ENCODE data around the gene CDH18.

The CDH18 gene

DNA sequence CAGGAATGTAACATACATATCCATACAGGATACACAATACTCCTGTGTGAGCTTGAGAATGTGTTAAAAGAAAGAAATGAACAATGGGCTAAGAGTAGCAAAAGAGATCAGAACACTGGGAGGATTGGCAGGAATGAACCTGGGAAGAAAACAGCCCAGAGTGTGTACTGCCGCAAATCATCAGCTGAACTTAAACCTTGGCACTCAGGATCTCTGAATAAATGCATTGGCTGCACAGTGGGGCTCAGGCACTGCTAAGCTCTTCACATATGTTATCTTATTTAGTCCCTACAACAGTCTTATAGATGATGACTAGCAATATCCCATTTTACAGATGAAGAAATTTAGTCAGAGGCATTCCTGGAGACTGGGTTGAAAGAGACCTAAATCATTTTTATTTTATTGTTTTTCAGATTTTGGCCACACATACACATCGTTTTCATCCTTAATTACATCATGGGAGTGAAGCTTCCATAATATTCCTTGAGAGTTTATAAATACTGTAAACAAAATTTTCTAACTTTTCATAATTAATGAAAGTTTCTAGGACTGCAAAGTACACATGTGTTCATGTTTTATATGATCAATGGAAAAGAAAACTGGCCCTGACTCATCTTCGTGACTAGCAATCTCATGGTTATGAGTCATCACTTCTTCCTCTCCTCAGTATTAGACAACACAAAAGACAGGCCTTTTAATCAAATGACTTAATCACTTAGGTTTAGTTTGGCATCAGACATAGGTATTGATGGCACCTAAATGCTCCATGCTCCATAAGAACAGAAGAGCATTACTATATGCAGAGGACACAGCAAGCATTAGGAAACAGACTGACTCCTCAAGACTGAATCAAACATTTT, 59.2 kb downstream of the CDH18 start:
- DNase-seq (ENCODE audit: low read depth), result no peak

DNA sequence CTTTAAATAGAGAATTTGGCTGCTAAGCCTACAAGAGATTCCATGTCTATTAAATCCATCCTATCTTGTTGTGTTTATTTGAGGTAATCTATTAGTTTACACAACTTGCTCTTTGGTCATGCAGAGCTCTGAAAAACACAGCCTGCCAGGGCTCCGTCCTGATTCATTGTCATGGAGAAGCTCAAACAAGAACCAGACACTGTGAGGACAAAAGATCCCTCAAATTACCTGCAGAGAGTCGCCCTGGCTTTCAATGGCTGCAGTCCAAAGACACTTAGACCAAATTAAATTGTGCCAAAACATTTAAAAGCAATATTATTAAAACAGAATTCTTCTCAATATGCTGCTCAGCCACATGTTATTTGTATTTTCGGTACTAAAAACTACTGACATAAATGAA, 60.1 kb downstream of the CDH18 start:
- no peak for DNase-seq (ENCODE audit: low read depth)

DNA sequence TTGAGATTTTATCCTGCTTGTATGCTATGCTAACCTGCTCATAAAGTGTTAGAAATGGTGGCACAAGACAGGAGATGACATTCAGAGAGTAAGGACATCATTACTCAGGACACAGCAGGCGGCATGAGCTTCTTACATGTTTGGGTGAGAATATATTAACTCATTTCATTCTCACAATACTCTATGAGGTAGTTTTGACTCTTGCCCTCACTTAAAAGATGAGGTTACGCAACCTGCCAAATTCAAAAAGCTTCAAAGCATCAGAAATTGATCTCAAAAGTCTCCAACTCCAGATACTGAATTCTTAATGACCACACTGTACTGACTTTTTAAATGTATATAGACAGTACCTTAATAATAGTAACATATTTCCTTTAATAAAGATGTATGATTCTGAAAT, 60.8 kb downstream of the CDH18 start:
- no peak for DNase-seq (ENCODE audit: low read depth)

DNA sequence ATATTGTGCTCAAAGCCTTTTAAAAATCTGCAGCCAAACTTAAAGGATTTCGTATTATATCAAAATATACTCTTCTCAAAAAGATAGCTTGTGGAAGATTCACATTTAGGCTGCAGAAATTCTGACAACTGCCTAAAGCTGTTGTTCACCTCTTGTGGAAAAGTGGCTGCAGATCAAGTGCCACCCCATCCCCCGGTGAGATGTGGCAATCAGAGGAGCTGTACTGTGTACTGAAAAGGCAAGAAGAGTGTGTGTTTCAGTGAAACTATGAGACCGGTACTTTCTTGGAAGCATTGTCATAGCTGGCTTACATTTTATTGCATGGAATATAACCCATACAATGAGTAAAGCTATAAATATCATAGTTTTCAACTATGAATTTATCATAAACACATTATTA, 64.3 kb downstream of the CDH18 start:
- DNase-seq (ENCODE audit: low read depth), result no peak

DNA sequence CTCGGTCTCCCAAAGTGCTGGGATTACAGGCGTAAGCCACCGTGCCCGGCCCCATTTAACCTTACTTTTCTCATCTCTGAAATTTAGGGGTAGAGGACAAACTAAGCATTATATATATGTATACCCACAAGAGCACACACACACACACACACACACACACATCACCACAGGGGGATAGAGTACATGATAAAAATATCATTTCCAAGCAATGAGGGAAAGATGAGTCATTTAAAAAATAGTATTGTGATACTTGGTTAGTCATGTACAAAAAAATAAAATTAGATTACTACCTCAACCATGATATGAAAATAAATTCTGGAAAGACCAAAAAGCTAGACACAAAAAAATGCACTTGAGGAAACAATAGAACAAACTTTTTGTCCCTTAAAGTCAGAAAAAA, 67.2 kb downstream of the CDH18 start:
- no peak for DNase-seq (ENCODE audit: low read depth)

DNA sequence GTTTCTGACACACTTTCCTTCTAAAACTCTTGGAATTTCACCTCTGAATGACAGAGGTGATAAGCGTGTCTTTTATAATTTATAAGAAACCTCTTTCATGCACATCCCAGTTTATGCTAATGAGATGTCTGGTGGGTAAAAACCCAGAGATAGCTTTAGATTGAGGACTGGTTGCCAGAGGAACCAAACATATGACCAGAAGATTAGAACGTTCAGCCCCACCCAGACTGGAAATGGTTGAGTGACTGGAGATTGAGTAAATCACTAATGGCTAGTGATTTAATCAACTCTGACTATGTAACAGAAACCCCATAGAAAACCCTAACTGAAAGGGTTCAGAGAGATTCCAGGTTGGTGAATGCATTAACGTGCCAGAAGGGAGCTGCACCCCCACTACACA, 69.2 kb downstream of the CDH18 start:
- DNase-seq (ENCODE audit: low read depth), result no peak

DNA sequence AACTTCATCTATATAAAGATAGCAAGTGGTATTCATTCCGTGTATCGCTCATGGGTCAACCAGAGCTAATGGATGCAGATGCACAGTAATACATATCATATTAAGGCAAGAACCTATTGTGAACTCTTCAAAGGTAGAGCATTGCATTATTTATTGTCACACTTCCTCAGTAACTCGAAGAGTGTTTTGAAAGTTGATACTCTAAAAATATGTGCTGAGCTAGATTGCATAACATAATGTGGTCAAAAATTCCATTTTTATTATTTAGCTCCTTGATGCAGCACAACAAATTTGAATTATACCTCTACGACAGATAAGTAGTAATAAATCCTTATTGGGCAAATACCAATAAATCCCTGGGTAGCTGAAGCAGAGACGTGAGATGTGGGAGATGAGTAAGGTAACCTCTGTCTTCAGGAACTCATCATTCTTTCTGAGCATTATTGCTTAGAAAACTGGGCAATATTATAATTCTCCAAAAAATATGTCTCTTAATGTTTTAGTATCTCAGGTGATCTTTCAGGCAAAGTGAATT, 70.3 kb downstream of the CDH18 start:
- no peak for DNase-seq (ENCODE audit: low read depth)

DNA sequence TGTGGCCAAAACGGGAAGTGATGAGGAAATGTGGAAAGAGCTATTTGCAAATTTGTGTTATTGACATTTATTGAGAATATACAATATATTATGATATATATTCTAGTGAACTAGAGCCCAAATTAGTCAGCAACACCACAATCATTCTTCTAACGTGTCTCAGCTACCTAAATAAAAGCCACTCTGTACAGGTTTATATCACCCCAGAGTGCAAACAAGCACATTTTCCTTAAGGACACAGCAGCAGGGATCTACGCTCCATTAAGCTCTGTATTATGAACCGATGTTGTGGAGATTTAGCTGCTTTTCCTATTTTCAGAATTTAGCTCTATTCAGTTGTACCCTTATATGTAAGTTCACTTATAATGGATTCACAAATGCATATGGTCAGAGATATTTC, 77.9 kb downstream of the CDH18 start:
- DNase-seq (ENCODE audit: low read depth), result no peak

DNA sequence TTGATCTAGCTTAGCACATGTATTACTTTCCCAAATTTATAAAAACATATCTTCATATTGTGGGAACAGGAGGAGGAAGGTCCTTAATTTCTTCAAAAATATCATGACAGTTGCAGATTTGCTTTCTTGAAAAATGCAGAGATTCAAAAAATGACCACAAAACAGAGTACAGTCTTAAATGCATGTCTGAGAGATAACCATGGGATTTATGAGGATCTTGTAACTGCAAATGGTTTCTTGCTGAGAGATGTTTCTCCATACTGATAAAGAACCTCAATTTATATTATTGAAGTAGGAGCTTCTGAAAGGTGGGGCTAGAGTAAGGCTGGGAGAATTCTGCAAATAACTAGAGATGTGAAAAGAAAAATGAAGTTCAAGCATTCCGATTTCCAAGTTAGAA, 83.2 kb downstream of the CDH18 start:
- no peak for DNase-seq (ENCODE audit: low read depth)

DNA sequence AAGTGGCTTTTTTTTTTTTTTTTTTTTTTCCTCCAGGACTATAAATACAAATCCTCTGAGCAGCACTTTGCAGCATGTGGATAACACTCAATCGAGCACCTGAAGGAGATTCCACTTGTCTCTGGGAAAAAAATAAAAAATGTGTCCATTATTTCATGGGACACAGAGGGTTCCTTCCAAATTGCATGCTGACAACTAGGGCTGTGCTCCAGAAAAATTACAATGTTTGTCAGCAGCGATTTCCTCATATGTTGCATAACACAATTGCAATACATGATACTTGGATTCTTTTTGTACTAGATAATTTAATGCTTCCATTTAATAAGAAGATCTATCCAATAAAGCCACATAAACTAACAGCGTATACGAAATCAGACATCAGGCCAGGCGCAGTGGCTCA, 84.4 kb downstream of the CDH18 start:
- DNase-seq (ENCODE audit: low read depth), result no peak

DNA sequence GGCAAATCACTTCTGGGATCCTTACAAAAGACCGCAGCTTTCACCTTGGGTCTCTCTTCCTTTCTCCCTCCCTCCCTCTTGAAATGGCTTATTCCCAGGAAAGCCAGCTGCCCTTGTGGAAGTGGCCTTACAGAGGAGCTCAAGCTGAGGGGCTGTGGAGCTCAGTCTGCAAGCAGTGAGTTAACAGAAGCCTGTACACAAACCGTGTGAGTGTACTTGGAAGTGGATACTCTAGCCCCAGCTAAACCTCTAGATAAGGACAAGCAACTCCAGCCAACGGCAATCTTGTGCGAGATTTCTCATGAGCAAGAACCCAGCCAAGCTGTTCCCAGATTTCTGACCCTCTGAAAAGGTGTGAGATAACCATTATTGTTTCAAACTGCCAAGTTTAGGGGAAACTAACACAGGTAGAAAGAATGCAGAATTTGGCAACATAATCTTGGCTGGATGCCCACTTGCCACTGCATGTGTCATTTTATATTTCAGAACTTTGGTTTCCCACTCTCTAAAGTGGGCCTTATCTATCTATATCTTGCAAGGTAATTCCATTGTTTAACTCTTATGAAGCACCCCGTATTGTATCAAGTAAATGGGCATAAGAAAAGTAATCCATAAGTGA, 85.6 kb downstream of the CDH18 start:
- no peak for DNase-seq (ENCODE audit: low read depth)

DNA sequence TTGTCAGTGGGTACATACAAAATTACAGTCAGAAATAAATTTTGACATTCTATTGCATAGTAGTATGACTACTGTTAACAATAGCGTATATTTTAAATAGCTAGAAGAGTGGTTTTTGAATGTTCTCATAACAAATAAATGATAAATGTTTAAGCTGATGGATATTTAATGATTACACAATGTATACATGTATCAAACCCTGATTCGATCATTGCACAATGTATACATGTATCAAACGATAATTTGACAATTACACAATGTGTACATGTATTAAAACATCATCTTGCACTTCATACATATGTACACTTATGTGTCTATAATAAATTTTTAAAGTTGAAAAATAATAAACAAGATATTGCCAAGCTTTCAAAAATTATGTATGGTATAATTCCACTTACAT, 87.7 kb downstream of the CDH18 start:
- DNase-seq (ENCODE audit: low read depth), result no peak

DNA sequence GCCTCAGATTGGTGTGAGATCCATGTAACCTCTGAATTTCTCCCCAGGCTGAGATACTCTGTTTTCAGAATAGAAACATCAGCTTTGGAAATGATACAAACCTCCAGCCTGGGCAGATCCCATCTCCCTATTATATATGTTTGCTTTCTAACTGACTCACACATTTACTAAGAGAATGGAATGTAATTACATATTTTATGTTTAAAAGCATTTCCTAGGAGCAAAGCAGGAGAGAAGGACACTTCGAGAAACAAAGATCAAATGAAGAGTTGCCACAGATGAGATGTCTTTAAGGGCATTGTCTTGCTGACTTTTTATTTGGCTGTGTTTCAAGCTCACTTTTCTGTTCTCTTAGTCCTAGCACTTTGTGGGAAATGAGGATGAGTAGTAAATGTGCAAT, 96.3 kb downstream of the CDH18 start:
- DNase-seq (ENCODE audit: low read depth), result no peak

DNA sequence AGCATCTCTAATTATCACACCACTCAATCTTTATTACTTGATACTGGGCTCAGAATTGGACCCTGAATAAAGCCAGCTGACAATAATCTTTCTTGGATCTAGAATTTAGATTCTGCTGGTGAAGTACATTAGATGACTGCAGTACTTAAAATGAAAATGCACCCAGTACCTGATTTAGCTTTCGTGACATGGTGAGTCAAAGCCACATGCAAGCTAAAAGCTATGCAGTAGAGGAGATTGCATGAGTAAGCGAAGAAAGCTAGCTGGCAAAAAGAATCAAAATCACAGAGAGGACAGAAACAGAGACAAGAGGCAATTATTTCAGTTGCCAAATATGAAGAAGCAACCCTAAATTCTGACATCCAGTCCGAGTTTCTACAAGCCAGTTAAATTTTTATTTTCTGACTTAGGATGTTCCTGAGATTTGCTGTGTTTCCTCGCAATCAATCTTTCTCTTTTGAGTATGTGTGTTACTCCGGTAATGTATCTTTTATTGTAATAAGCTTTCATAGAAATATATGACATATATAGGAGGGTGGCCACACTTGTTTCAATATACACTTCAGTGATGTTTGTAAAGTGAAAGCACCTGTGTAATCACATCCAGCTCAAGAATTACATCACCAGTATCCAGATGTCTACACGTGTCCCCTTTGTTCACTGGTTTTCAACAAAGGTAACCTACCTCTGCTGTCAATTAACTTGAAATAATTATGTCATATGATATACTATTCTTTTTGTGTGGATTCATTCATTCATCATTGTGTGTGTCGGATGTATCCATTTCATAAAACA, 101.7 kb downstream of the CDH18 start:
- DNase-seq (ENCODE audit: low read depth), result no peak

DNA sequence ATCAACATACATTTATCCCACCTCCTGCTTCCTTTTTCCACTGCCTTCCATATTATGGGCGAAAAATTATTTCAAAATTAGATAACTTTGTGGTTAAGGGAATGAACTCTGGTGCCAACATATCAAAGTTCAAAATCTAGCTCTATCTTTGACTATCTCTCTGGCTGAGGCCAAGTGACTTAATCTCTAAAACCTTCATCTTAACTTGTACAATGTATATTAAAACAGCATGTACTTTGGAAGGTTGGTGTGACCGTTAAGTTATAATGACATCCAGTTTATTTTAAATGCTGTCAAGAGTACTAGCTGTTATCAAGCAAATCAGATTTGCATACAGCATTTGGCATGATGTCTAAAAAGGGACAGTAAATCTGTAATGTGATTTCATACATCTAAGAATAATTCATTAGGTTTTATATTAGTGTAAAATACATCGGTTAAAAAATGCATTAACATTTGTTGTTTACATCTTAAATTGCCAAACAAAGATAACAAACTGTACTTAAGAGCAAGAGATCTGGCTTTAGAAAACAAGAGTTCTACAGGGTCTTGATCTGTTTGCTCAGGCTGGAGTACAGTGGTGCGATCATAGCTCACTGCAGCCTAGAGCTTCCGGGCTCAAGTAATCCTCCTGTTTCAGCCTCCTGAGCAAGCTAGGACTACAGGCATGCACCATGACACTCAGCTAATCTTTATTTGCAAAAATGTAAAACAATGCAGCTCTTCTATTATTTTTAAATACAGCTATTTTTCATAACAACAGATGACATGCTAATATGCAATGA, 102.8 kb downstream of the CDH18 start:
- DNase-seq (ENCODE audit: low read depth), result no peak

DNA sequence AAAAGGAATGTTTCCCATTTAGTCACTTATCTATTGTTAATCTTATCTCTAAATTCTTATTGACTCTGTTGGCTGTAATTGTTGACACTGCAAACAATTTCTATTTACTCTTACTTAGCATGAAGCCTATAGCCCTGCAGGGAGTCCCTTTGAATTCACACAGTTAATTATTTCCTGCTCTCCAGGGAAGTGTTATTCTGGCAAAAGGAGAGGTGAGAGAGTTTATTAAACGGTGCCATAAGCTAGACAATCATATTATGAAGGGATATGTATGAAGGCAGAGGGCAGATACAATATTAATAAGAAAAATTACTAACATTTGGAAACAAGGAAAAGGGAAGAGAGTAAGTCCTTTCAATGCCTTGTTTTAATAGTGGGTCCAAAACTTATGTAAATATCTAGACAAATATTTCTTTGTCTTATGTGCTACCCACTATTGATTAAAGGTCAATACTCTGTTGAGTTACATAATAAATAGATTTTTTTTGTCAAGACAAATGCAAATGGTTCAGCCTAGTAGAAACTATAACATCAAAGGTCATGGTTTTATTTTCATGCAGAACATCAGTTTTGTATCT, 107.1 kb downstream of the CDH18 start:
- no peak for DNase-seq (ENCODE audit: low read depth)

DNA sequence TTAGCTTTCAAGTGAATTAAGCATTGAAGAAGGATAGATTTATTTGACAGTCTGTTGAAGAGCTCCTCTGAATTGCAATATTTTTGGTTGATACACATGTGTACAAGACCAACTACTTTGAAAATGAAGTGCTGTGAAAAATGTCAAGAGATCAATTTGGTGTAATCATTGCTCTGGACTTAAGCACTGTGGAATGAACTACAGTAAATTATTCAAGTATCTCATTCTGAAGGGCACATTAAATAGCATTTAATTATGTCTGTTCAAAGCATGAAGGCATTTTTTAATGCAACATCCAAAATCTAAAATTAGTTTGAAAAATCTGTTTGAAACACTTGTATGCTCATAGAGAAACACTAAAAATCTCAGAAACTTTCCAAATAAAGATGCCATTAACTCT, 107.5 kb downstream of the CDH18 start:
- DNase-seq (ENCODE audit: low read depth), result no peak

DNA sequence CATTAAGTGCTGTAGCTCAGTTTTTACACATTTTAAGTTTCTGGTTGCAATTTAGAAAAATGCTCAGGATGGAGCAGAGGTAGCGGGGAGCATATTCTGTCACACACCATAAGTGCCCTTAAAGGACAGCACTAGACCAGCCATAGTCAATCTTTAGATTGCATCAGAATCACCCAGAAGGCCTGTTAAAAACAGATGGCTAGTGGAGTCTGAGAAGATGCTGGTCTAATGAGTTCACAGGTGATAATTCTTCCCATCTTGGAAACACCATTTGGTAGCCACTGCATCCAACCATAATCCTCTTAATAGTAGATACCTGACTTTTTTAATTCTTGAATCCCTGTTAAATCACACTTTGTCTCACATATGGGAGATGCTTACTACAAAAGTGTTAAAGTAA, 113.2 kb downstream of the CDH18 start:
- no peak for DNase-seq (ENCODE audit: low read depth)

DNA sequence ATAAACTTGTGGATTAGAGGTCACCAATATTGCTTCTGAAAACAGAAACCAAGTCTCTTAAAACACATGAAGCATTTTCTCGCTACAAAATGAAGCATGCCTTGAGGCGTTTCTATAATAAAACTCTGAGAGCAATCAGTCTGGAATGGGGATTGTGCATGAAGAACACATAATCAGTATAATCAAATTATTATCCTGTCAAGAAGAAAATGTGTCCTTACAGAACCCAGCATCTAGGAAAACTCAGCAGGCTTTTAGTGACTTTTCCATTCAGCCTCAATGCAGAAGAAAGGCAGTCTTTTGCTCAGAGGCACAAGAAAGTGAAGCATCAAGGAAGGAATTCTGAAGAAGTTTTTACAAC, 121.9 kb downstream of the CDH18 start:
- DNase-seq (ENCODE audit: low read depth), result no peak

DNA sequence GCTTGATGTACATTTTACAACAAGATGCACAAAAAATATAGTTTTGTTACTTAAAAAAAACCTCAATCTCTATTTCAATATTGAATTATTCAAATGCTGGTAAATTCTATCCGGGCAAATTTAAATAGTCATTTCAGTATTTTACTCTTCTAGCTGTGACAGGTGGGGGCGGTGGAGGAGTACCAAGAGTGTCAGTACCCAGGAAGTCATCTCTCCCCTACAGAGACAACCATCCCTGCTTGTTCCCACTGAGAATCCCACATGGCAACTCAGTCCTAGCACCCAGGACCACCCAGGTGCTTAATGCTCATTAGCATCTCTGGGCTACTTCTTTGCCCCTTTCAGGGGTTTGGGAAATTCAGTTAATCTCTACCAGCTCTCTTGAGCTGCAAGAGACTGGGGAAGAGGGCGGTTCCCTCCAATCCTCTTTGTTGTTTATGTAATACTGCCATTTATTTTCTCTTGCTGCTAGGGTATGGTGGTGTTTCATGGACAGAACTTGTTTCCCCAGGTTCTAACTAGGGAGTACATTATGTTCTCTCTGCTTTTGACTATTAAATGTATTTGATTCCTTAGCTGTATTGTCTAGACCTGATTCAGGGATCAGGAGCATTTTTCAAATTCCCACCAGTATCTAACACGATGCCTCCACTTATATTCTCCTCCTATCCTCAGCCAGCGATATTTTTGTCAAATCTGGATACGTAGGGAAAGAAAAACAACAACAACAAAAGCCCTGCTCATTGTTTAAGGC, 122.5 kb downstream of the CDH18 start:
- no peak for DNase-seq (ENCODE audit: low read depth)

DNA sequence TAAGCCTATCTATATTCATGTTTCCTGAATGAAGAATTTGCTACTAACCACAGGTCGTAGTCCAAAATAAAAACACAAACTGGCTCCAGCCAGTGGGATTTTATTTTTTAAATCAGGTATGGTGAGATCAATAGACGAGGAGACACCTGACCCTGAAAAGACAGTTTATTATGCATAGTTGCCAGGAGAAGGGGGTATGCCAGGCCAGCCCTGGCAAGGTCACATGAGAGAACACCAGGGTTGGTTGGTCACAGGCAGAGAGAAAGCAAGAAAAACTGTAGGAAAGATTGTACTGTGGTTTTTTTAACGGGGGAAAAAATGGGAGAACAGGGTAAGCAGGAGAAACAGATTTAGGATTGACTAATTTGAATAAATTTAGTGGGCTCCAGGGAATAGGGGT, 125.3 kb downstream of the CDH18 start:
- no peak for DNase-seq (ENCODE audit: low read depth)
